Fibroblast of skin of scalp (primary cell): ENCODE data around the gene ERVK3-1.
"Not testable (repeated sequence)": the region's sequence is repeated elsewhere in the genome, so short reads cannot be mapped to it uniquely, and the experiment has no call there.

Experiments used
- DNase-seq: peaks from one replicate; pipeline ENCODE4 v3.0.0-alpha.2; 2013

The ERVK3-1 gene

DNA sequence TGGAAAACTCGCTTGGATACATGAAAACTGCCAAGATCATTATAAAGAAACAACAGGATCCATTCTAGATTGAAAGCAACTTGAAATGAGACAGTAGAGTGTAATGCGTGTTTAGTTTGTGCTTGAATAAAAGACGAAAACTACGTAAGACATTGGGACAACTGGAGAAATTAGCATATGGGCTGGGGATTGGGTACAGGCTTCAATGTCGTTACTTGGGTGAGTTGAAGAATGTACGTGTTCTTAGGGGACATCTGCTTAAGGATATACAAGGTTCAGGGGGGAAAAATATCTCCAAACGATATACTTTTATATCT is 471 bp upstream of the ERVK3-1 start:
- DNase-seq: no peak

DNA sequence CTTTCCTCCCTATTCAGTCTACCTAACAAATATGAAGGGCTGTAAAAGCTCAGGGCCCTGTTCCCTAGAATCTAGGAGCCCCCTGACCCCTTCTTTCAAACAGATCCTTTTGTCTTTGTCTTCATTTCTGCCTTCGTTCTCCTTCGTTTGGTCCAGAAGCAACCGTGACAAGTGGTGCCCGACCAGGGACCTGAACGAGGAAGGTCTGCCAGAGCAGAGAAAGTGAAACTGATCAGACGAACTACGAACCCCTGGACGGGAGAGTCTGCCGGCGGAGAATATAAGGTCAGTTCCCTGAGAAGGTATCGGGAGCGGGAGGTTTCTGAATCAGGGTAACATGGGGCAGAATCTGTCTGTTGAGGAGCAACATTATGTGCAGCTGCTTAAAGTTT is 751 bp downstream of the ERVK3-1 start:
- DNase-seq: no peak

GRCh38 chr19:58307736-58308135 is 2.6 kb downstream of the ERVK3-1 start:
- no peak for DNase-seq

GRCh38 chr19:58310685-58311084 is 5.5 kb downstream of the ERVK3-1 start:
- DNase-seq: not testable (repeated sequence)

DNA sequence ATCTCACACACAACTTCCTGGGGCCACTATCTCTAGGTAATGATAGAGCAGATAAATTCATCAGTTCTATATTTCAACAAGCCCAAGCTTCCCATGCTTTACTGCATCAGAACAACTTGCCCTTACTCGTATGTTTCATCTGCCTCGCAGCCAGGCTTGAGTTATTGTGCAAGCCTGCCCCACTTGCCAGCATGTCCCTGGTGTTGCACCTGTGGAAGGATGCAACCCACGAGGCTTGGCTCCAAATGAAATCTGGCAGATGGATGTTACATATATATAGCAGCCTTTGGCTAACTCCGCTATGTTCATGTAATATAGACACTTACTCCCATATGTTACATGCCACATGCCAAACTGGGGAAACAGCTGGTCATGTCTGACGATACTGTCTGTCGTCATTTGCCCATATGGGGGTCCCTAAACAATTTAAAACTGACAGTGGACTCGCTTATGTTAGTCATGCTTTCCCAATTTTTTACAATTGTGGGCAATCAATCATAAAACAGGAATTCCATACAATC is 6.2 kb downstream of the ERVK3-1 start:
- no peak for DNase-seq

GRCh38 chr19:58315580-58315979 is 10.4 kb downstream of the ERVK3-1 start:
- no peak for DNase-seq

- peak; percentile 39 for DNase-seq
These were observed 12.4 kb downstream of the ERVK3-1 start for GRCh38 chr19:58317476-58318072.

GRCh38 chr19:58318297-58318696 is 13.1 kb downstream of the ERVK3-1 start:
- DNase-seq: no peak

DNA sequence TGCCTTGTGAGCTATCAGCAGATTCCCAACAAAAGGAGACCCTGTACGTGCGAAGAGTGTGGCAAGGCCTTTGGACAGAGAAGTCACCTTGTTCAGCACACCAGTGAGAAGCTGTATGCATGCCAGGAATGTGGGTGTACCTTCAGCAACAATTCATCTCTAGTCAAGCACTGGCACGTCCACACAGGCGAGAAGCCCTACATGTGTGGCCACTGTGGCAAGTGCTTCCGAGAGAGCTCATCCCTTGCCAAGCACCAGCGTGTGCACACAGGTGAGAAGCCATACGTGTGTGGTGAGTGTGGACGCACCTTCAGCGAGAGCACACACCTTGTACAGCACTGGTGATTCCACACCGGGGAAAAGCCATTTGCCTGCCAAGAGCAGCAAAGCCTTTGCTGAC is 14.1 kb downstream of the ERVK3-1 start:
- DNase-seq: no peak

DNA sequence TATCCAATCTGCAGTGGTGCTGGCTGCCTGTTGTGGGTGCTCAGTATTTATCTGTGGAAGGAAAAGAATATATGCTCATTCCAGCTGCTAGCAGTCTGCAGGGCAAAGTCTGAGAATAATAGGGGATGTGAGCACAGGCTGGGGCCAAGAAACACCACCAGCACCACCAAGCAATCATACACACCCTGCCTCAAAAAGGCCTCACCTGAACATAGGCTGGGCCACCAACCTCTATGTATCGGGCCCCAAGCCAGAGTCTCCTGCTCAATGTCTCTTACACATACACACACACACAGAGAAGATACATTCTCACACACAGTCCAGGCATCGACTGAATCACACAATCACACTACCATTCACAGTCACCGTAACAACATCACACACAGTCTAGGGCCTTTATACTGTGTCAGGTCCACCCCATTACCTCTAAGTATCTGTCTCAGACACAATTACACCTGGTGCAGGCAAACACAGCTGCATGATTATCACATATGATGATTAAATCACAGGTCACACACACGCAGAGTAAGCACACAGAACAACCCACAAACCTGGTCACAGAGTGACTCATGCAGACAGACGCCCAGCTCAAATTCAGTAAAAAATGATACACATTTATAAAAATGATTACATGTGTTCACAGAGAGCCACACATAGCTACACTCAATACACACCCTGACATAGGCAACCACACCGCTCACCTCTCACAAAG is 20.3 kb downstream of the ERVK3-1 start:
- DNase-seq: no peak

DNA sequence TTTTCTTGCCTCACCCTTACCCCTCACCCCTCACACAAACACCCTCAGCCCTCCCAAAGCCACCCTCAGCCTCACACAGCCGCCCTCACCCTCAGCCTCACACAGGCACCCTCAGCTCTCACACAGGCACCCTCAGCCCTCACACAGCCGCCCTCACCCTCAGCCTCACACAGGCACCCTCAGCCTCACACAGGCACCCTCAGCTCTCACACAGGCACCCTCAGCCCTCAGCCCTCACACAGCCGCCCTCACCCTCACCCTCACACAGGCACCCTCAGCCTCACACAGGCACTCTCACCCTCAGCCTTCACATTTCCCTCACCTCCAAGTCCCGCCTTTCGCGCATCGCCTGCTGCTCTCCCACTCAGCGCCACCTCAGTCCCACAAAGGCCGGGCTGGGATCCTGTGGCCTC is 21.3 kb downstream of the ERVK3-1 start:
- no peak for DNase-seq

GRCh38 chr19:58326914-58327726 is 21.9 kb downstream of the ERVK3-1 start, which contains the start of gene ZSCAN22:
TSS of gene ZSCAN22 (plus strand) at chr19:58326994. CDS start at chr19:58334803, 7,809 bp downstream.
- DNase-seq: peak; percentile 96

GRCh38 chr19:58328999-58329398 is 23.8 kb downstream of the ERVK3-1 start:
- no peak for DNase-seq

DNA sequence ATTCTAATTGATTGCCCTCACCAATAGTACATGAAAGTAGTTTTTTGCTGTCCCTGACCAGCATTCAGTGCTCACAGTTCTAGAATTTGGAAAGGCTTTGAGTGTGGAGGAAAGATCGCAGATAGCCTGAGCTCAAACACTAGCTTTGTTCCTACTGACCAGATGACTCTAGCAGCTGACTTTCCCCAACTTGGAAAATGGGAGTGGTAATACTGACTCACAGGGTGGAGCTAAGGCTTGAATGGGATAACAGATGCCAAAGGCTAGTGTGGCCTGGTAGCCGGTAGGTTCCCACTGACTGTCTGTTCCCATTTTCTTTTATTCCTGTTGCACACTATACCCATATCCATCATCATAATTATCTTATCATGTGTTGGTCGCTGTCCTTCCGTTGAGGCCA is 25.3 kb downstream of the ERVK3-1 start:
- DNase-seq: no peak

DNA sequence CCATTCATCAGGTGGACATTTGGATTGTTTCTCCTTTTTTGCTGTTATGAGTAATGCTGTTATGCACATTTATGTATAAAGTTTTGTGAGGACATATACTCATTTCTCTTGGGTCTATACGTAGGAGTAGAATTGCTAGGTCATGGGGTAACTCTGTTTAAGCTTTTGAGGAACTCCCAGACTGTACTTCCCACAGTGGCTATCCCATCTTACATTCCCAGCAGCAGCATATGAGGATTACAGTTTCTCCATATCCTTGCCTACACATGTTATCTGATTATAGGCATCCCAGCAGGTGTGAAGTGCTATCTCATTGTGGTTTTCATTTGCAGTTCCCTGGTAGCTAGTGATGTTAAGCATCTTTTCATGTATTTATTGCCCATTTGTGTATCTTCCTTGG is 27.5 kb downstream of the ERVK3-1 start:
- DNase-seq: no peak

- DNase-seq: no peak
These were observed 29.6 kb downstream of the ERVK3-1 start for GRCh38 chr19:58334691-58335249.

- DNase-seq: no peak
These were observed 30.5 kb downstream of the ERVK3-1 start for GRCh38 chr19:58335630-58336029.

DNA sequence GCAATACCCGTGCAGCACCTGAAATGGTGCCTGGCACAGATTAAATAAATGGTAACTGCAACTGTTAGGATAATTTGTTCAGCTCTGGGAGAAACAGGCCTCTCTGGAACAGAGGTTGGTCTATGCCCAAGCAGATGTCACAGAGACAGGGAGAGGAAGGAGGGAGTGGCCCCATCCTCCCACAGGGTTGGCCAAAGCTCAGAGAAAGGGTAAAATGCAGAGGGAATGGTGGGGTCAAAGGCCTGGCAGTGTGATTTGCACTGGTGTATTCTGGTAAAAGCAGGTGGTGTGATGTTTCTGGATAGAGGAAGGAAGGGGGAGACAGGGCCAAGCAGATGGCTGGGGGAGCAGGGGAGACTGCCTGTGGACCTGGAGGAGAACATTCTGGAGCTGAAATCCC is 31.0 kb downstream of the ERVK3-1 start:
- no peak for DNase-seq

GRCh38 chr19:58336820-58337219 is 31.6 kb downstream of the ERVK3-1 start:
- DNase-seq: no peak

- no peak for DNase-seq
These were observed 33.2 kb downstream of the ERVK3-1 start for GRCh38 chr19:58338336-58338735.

DNA sequence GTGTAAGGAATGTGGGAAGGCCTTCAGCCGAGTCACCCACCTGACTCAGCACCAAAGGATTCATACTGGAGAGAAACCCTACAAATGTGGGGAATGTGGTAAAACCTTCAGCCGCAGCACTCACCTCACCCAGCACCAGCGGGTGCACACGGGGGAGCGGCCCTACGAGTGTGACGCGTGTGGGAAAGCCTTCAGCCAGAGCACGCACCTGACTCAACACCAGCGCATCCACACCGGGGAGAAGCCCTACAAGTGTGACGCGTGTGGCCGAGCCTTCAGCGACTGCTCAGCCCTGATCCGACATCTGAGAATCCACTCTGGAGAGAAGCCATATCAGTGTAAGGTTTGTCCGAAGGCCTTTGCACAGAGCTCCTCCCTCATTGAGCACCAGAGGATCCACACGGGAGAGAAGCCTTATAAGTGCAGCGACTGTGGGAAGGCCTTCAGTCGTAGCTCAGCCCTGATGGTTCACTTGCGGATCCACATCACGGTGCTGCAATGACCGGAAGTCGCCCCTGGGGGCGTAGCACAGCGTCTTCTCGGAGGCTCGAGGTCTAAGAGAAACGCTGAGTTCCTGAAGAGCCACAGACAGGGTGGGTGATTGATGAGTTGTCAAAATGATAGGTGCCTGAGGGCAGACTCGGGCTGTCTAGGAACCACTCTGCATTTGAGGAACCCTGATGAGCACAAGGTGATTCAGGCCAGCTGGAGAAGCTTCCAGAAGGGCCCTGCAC is 33.8 kb downstream of the ERVK3-1 start:
- DNase-seq: no peak

DNA sequence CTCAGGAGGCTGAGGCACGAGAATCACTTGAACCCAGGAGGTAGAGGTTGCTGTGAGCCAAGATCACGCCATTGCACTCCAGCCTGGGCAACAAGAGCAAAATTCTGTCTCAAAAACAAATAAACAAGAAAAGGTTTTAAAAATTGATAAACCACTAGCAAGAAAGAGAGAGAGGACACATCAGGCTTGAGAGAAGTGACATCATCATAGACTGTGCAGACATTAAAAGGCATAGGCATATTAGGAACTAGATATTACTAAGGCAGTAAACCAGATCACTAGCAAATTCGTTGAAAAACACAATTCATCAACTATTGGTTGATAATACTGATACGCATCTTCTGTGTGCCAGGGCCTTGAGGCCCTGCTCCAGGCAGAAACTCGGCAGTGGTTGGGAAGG is 40.4 kb downstream of the ERVK3-1 start:
- no peak for DNase-seq
